Measurements from ENCODE around the gene GAL3ST2. TPM values are rescaled to one million over a fixed set of nuclear protein-coding genes. Genes with fewer than 3 reads are reported as not detected.

Gene GAL3ST2
- total and polyA plus RNA-seq, 2 of the 8 experiments (the other 6 are each of a cell fraction or from before 2014, with no cell fraction given): not detected

GRCh38 chr2:241801611-241802420 lies 25.2 kb downstream of the GAL3ST2 start:
- Histone ChIP-seq H2BK20ac (ENCODE audit: low read length) (0 out of 2 replicates have a peak overlapping the region, but pooled peaks have one; percentile 13), H3K79me1 (ENCODE audit: low read depth, low read length) (no peaks in the 10 kb centered on the region), H3K27ac (ENCODE audit: low read depth, low read length) (no peak overlapping the region), H2BK15ac (ENCODE audit: low read length) (0 out of 2 replicates have a peak overlapping the region, but pooled peaks have one; percentile 46), H2BK120ac (replicated peaks; ENCODE audit: low read depth, low read length) (peak overlapping the region; percentile 95), H3K36me3 (ENCODE audit: control insufficient read depth in 2 of 4, insufficient read depth in 4 of 4, low read length in 3 of 4) (no peaks in the 10 kb centered on the region), H3K23me2 (ENCODE audit: low read depth, low read length) (0 out of 2 replicates have a peak, but pooled peaks cover 2% of the 10 kb centered on the region), H3K14ac (ENCODE audit: insufficient read length) (no peak overlapping the region), H2BK12ac (ENCODE audit: low read depth, low read length) (peak overlapping the region; percentile 22; the same call in 1 of the 2 replicates), H3K4me3 (ENCODE audit: extremely low read depth in 1 of 4, insufficient read depth in 2 of 4, low read depth in 3 of 4, low read length in 4 of 4) (no peak overlapping the region), H3K9me3 (ENCODE audit: insufficient read depth in 2 of 2, low read depth in 1 of 2, low read length in 1 of 2) (no peaks in the 10 kb centered on the region), H3K4me2 (ENCODE audit: insufficient read depth in 1 of 2, low read depth in 2 of 2, low read length in 2 of 2) (peak overlapping the region in 1 of 2 experiments; percentile 15), H3K56ac (replicated peaks; ENCODE audit: insufficient read length, low read depth, low read length) (no peak overlapping the region), H2AFZ (ENCODE audit: low read length) (no peak overlapping the region), H3K27me3 (replicated peaks in 1 of 4; ENCODE audit: control insufficient read depth in 3 of 4, extremely low read depth in 1 of 4, insufficient read depth in 3 of 4, low read length in 3 of 4) (peaks cover 0 to 23% (median 6%) of the 10 kb centered on the region in 4 experiments; a peak in 4 of 7 replicates), H3K18ac (ENCODE audit: extremely low read depth, low read length) (peak overlapping the region; percentile 78), H3K79me2 (ENCODE audit: control insufficient read depth in 1 of 2, insufficient read depth in 2 of 2, low read length in 2 of 2) (no peaks in the 10 kb centered on the region), H3K9ac (replicated peaks in 1 of 4; ENCODE audit: extremely low read depth in 1 of 4, low read depth in 3 of 4, low read length in 3 of 4) (no peak overlapping the region), H2BK5ac (ENCODE audit: low read depth, low read length) (peak overlapping the region; percentile 52; the same call in 1 of the 2 replicates), H2AK5ac (ENCODE audit: low read depth, low read length) (no peak overlapping the region; the same call in 1 of the 2 replicates), H4K20me1 (replicated peaks in 1 of 2; ENCODE audit: control insufficient read depth in 1 of 2, insufficient read depth in 2 of 2, low read length in 2 of 2) (no peaks in the 10 kb centered on the region), H3K4me1 (replicated peaks in 1 of 4; ENCODE audit: control insufficient read depth in 3 of 4, insufficient read depth in 4 of 4, low read length in 3 of 4) (peaks cover 4 to 21% (median 8%) of the 10 kb centered on the region in 4 experiments), H4K91ac (replicated peaks; ENCODE audit: insufficient read length, low read length) (peak overlapping the region; percentile 95), H3K23ac (ENCODE audit: insufficient read length) (no peak overlapping the region), H4K8ac (ENCODE audit: extremely low read depth, insufficient read depth, low read length) (peak overlapping the region; percentile 68), H4K5ac (ENCODE audit: insufficient read length, low read depth, low read length) (peak overlapping the region; percentile 80), H3K4ac (replicated peaks; ENCODE audit: insufficient read length, low read depth, low read length) (no peak overlapping the region)
- WGBS, 2 experiments (ENCODE audit: extremely low coverage in 1 of 2, insufficient coverage in 1 of 2, insufficient read length in 1 of 2, insufficient replicate concordance in 2 of 2, low coverage in 1 of 2, low lambda C conversion rate in 2 of 2, missing lambda C conversion rate in 1 of 2): 84% methylated on average over 29 of the region's 44 CpGs; no CpG with 5 or more reads in 1 of the 2 experiments
- DNase-seq (ENCODE audit: low read depth in 1 of 2, low spot score in 2 of 2) (peak in 1 of 2 experiments; percentile 62), FAIRE-seq (no peak)
- ChIA-PET CTCF (ENCODE audit: partially characterized antibody) (no interaction called here), POLR2A (ENCODE audit: partially characterized antibody) (no interaction called here)
- TF ChIP-seq USF2 (IDR thresholded peaks at IDR 0.05; ENCODE audit: low read length) (no peak), PHF8 (conservative IDR thresholded peaks at IDR 0.05; ENCODE audit: low read depth, low read length) (no peak), EGR1 (IDR thresholded peaks at IDR 0.05; ENCODE audit: borderline replicate concordance, low read depth, low read length) (no peak), MAFK (IDR thresholded peaks at IDR 0.05; ENCODE audit: low read depth, low read length) (no peak), SP1 (IDR thresholded peaks at IDR 0.05; ENCODE audit: low read depth, low read length) (no peak), EZH2 (IDR thresholded peaks at IDR 0.05; ENCODE audit: low read depth, low read length, severe bottlenecking) (no peak), ATF2 (IDR thresholded peaks at IDR 0.05; ENCODE audit: low read length) (no peak)

Measured in H1 (cell line).